Raji (cell line): ENCODE results near the gene AMOTL2.

Experiments
- POLR2A ChIP-seq: IDR thresholded peaks from 2 replicates; pipeline ENCODE4 v1.6.1; 2011; ENCODE audit warnings: low read depth, low read length, control low read depth; ENCODE audit not compliant: insufficient read depth

Gene AMOTL2

DNA sequence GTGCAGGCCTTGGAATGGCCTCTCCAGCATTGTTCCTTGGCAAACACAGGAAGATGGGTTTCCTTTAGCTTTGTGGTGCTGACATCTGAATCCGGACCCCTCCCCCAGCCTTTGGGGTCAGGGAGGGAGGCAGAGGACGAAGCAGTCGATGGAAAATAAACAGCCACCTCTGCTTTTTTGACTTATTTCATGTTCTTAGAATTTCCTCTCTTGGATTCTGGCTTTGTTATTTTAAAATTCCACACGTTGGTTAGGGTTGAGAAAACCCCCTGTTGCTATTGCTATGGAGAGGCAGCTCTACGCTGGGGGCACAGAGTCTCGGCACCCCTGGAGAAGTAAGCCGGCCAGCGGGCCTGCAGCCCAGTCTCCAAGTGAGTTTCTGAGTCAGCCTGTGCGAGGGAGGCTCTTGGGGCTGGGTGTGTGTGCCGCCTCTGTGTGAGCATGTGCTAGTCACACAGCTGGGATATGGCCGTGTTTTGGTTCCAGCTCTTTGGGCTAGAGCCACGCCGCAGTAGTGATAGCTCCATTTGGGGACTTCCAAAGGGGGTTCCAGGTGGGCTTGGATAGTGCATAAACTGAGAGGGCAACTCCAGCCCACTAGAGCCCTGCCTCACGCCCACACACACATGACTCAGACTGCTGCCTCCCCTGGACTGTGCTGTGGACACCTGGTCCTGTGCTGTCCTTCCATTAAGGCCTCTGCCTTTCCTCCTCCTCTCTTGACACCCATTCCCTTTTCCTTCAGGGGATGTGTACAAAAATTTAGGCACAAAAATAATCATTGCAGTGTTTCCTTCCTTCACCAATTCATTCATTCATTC lies 58.8 kb downstream of the AMOTL2 start:
- TF ChIP-seq POLR2A, result no peak

DNA sequence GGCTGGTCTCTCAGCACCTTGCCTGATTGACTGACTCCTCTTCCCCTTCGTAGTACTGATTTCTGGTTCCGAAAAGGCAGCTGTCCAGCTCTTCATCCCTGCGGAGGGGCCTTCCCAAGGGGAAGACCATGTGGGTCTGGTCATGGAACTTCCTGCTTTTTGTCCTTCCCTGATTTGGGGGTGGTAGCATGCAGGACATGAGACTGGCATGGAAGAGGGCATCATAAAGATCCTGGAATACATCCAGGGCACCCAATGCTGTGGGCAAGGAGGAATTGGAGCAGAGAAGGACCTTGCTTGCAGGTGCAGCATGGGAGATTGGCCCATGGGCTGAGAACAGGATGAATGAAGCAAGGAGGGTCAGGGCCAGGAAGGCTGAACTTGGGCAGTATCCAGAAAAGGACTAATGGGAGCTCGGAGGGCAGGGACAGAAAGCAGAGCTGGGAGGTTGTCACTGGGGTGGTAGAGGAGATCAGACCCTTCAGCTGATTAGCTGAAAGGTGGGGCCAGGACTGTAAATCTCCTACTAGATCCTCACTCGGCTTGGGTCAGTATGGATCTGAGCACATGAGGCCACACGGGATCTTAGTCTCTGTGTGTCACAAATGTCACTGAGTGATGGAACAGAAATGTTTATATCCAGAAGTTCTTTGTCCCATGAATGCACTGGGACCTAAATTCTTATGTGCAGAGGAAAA lies 59.5 kb downstream of the AMOTL2 start:
- TF ChIP-seq POLR2A, result no peak

DNA sequence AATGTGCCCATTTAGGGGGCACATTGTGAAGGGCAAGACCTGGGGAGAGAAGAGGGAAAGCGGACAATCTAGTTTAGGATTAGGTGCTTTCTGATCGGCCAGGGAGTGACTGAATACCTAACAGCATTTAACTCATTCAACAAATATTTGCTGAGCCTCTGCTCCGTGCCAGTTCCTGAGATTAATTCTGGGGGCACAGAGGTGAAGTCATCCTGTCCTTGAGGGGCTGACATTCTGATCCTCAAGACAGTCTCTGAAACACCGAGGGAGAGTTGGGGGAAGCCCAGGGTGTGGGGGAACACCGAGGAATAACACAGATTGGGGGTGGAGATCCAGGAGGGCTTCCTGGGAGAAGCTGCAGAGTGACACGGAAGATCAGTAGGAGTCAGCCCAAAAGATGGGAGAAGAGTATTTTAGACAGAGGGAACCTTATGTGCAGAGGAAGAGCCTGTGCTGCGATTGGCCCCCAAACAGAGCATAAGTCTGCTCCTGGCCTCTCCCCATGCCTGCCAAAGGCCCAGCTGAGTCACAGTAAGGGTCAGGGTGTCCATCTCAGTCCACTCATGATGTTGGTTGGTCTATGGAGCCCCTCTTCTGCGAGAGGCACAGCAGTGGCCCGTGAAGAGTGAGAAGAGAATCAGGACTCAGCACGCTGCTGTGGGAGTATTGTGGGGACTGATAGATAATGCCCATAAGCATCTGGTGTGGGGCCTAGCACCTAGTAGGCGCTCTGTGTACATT lies 60.2 kb downstream of the AMOTL2 start:
- TF ChIP-seq POLR2A, result no peak

DNA sequence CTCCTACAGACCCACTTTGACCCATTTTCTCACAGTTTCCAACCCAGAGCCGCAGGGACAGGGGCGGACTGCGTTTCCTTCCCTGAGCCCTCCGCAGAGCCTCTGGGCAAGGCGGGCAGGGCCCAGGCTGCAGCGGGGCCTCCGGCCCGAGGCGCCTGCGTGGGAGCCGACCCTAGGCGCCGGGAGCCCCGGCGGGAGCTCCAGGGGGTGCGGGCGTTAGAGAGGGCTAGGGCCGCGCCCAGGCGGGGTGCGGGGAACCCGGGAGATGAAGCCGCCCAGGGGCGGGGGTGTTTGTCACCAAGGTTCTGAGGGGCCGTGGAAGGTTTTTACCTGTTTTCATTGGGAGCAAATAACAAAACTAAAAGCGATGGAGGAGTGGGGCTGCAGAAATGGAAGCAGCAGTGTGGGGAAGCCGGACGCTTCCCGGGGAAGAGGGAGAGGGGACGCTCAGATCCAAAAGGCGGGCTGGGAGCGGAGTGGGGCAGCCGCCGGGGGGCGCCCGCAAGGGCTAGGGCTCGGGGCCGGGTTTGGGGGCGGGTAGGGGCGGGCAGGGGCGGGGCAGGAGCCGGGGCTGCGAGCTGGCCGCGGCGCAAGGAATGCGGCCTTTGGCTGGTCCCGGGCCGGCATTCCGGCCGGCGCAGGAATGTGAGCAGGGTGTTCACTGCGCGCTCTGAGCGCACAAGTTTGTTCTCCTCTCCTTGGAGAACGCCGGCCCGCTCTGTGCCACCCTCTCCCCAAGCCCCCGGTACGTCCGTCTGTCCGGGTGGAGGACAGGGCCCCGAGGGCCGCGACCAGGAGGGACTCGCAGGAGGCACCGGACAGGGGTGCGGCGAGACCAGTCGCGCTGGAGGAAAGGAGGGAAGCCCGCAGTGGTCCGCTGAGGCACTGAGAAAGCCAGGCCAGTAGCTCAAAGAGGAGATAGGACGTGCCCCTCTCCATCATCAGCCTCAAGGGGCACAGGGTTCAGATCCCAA lies 61.1 kb downstream of the AMOTL2 start:
- TF ChIP-seq POLR2A, result no peak

DNA sequence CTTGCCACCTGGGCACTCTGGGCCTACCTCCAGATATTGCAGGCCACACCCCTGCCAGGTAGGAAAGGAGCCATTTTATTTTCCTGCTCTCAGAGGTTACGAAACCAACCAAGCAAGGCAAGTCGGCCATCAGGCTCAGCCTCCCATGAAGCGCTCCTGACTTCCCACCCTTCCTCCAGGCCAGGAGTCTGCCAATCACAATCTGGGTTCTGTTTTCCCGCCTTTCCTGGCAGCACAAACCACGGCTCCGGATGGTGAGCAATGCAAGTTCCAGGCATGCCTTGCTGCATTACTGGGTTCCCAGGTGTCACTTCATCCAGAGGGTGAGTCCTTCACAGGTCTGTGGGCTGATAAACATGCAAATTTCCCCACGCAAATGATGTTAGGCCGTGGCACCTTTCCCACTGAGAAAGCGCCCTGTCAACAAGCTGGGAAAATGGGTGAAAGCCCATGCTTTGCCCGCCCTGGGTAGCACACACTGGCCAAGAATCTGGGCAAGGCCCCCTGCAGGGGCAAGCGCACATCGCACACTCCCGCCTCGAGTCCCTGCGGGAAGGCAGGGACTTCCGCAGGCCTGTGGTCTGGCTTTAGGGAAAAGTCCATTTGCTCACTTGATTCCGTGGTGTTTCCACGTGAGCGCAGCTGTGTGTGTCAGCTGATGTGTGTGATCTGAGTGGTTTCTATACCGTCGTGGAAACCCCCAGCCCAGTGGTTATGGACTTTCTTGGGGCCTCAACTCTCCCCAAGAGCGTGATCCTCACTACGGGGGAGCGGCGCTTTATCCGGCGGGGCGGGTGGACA lies 62.0 kb downstream of the AMOTL2 start:
- TF ChIP-seq POLR2A, result no peak

DNA sequence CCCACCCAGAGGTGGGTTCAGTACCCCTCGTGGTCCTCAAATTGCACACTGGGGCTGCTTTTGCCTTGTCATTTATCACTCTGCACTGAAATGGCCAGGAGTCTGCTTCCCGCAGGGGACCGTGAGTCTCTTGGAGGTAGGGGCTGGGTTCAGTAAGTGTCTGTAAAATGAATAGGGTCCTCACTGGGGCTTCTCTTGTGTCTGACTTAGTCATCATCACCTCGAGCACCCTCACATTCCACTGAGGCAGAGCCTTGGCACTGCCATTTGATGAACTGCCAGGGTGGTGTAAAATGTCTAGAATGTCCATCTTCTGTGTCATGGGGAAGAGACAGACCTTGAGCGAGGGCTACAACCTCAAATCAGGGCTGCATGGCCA lies 62.6 kb downstream of the AMOTL2 start:
- no peak for TF ChIP-seq POLR2A

DNA sequence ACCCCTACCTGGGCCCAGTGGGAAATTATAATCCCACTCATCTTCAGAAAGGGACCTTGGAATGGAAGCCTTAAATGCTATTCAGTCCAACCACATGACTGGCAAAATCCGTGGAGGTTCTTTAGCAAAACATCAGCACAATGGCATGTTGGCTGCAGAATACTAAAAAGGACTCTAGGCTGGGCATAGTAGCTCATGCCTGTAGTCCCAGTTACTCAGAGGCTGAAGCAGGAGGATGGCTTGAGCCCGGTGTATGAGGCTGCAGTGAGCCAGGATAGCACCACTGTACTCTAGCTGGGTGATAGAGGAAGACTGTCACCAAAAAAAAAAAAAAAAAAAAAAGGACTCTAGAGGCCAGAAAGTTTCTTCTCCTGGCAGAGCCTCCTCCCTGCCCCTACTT lies 63.0 kb downstream of the AMOTL2 start:
- TF ChIP-seq POLR2A, result no peak

DNA sequence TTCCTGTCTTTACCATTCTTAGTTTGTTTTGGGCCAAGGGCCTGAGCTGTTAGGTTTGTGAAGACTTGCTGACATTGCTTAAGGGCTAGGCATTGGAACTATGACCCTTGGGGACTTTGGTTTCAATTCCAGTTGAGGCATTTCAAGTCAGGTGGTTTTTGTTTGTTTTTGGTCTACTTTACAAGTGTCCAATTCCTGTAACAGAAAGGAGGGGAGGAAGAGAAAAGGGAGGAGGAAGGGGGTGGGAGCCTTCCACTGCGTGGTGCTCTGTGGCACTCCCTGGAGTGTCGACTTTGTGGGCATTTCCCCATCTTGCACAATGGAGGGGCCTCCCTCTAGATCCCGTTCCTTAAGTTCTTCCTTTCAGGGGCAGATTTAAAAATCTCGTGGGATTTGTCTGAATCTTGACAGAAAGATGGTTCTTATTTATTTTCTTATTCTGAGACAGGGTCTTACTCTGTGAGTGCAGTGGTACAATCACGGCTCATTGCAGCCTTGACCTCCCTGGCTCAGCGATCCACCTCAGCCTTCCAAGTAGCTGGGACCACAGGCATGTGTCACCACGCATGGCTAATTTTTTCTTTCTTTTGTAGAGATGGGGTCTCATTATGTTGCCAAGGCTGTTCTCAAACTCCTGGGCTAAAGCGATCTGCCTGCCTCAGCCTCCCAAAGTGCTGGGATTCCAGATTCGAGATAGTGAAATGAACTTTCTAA lies 64.1 kb downstream of the AMOTL2 start:
- TF ChIP-seq POLR2A, result no peak

DNA sequence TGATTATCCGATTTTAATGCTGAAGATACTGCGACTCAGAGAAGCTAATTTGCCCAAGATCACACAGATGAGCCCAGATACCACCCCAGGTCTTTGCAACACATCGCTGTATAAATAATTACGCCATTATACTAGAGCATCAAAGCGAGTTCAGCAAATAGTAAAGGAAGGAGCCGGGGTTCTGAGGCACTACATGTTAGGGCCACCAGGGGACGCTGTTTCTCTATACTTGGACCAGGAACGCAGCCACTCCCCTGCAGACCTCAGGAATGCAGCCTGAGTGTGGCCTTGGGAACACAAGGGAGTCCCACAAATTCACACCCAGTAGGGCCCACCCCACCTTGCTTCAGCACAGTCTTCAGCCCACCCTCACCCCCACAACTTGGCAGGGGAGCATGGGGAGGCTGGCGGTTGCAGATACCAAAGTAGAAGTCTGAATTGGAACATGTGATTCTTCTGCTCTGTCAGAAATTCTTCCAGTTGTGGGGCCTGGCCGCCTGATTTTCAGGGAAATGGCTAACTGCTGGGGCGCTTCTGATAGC lies 65.8 kb downstream of the AMOTL2 start:
- TF ChIP-seq POLR2A, result no peak

DNA sequence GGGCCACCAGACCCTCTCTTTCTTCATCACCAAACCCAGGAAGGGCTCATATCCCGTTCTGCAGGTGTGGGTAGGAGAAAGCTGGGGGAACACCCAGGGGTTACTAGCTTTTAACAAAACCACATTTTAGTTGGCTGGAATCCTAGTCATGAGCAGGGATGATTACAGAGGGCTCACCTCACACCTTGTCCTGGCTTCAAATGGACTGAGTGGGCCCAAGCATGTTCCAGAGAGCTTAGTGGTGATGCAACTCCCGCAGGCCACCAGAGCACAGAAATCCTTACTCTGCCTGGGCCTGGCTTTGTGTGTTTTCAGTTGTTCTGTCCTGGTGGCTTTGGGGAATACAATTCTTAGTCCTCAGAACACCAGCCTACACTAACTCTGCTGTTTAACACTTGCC lies 66.8 kb downstream of the AMOTL2 start:
- TF ChIP-seq POLR2A, result no peak

DNA sequence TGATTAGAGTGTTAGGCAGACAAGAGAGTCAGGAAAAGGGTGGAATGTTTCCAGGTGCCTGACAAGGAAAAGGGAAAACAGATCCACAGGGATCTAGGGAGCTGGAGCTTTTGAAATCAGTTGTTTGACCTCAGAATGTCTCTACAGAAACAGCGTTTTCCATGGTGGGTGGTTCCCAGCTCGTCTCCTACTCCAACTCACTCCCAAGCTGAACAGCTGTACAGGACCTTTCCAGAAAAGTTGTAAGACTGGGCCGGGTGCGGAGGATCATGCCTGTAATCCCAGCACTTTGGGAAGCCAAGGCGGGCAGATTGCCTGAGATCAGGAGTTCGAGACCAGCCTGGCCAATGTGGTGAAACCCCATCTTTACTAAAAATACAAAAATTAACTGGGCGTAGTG lies 67.9 kb downstream of the AMOTL2 start:
- no peak for TF ChIP-seq POLR2A
